HEK293 (cell line): ENCODE measurements around the gene PDGFA.

Source experiments
- CTCF ChIA-PET: fragments of 350-600 bp; formaldehyde crosslinking; extraction: SDS; loops from one replicate; lab custom pipeline; 2021; ENCODE audit warnings: antibody characterized with exemption; lab: Yijun Ruan, JAX
- POLR2A ChIA-PET: fragments of 300-600 bp; formaldehyde crosslinking; extraction: SDS; loops from one replicate; lab custom pipeline; 2020; ENCODE audit warnings: antibody characterized with exemption, inconsistent platforms; lab: Yijun Ruan, JAX
- H3K27ac ChIP-seq: fragments of 200-500 bp; sonication (Bioruptor generic); 2 replicates; pipeline ENCODE4 v1.5.1; 2014; ENCODE audit warnings: low read depth, low read length, control low read depth, inconsistent platforms; ENCODE audit errors: extremely low read depth
- H3K36me3 ChIP-seq, 2 experiments: fragments of 200-500 bp in 1 of 2; sonication (Bioruptor generic) in 1 of 2; 1 replicate in 1 of 2; 2 replicates in 1 of 2; pipeline ENCODE4 v1.5.1; 2014 to 2017; ENCODE audit warnings: inconsistent platforms in 2 of 2, low read length in 2 of 2; ENCODE audit not compliant: control insufficient read depth in 2 of 2, insufficient read depth in 1 of 2
- H3K4me1 ChIP-seq: fragments of 200-500 bp; sonication (Bioruptor generic); 2 replicates; pipeline ENCODE4 v1.5.1; 2014; ENCODE audit warnings: mild to moderate bottlenecking, low read length, inconsistent platforms; ENCODE audit not compliant: control insufficient read depth, insufficient read depth
- H3K4me3 ChIP-seq: 2 replicates; pipeline ENCODE4 v1.5.1; 2011; ENCODE audit warnings: low read depth, mild to moderate bottlenecking, control low read depth, low read length, moderate library complexity
- H3K9me3 ChIP-seq: fragments of 200-500 bp; sonication (Bioruptor generic); 2 replicates; pipeline ENCODE4 v1.5.1; 2014; ENCODE audit warnings: low read depth, low read length, inconsistent platforms; ENCODE audit not compliant: control insufficient read depth, insufficient read depth
- EGR2 ChIP-seq: fragments of 450-650 bp; formaldehyde crosslinking; IDR thresholded peaks from 2 replicates; pipeline ENCODE4 v1.5.1; 2016; ENCODE audit warnings: low read depth, missing biosample characterization, missing genetic modification characterization
- GLIS1 ChIP-seq: fragments of 450-650 bp; formaldehyde crosslinking; IDR thresholded peaks from 2 replicates; pipeline ENCODE4 v1.5.1; 2016; ENCODE audit warnings: missing biosample characterization, missing genetic modification characterization
- SCRT1 ChIP-seq: fragments of 450-650 bp; formaldehyde crosslinking; IDR thresholded peaks from 2 replicates; pipeline ENCODE4 v1.5.1; 2016; ENCODE audit warnings: missing biosample characterization, missing genetic modification characterization, borderline replicate concordance
- SCRT2 ChIP-seq: fragments of 450-650 bp; formaldehyde crosslinking; IDR thresholded peaks from 2 replicates; pipeline ENCODE4 v1.5.1; 2016; ENCODE audit warnings: missing biosample characterization, missing genetic modification characterization
- SP2 ChIP-seq: fragments of 450-650 bp; formaldehyde crosslinking; IDR thresholded peaks from 2 replicates; pipeline ENCODE4 v1.5.1; 2016; ENCODE audit warnings: missing biosample characterization, missing genetic modification characterization
- YY1 ChIP-seq: fragments of 450-650 bp; formaldehyde crosslinking; IDR thresholded peaks from 2 replicates; pipeline ENCODE4 v1.5.1; 2018; ENCODE audit warnings: missing biosample characterization, missing genetic modification characterization
- ZFHX2 ChIP-seq: fragments of 450-650 bp; formaldehyde crosslinking; conservative IDR thresholded peaks from 2 replicates; pipeline ENCODE4 v1.5.1; 2016; ENCODE audit warnings: missing biosample characterization, missing genetic modification characterization
- ZNF112 ChIP-seq: fragments of 450-650 bp; formaldehyde crosslinking; IDR thresholded peaks from 2 replicates; pipeline ENCODE4 v1.5.0; 2017; ENCODE audit warnings: missing biosample characterization, missing genetic modification characterization
- ZNF2 ChIP-seq: fragments of 450-650 bp; formaldehyde crosslinking; IDR thresholded peaks from 2 replicates; pipeline ENCODE4 v1.5.1; 2016; ENCODE audit warnings: missing biosample characterization, missing genetic modification characterization
- ZNF211 ChIP-seq: fragments of 450-650 bp; formaldehyde crosslinking; IDR thresholded peaks from 2 replicates; pipeline ENCODE4 v1.5.1; 2016; ENCODE audit warnings: low read depth, missing biosample characterization, missing genetic modification characterization
- ZNF239 ChIP-seq: fragments of 450-650 bp; formaldehyde crosslinking; IDR thresholded peaks from 2 replicates; pipeline ENCODE4 v1.5.1; 2016; ENCODE audit warnings: missing biosample characterization, missing genetic modification characterization
- ZNF280D ChIP-seq: fragments of 450-650 bp; formaldehyde crosslinking; IDR thresholded peaks from 2 replicates; pipeline ENCODE4 v1.5.1; 2016; ENCODE audit warnings: missing biosample characterization, missing genetic modification characterization
- ZNF324 ChIP-seq: fragments of 450-650 bp; formaldehyde crosslinking; IDR thresholded peaks from 2 replicates; pipeline ENCODE4 v1.5.1; 2016; ENCODE audit warnings: missing biosample characterization, missing genetic modification characterization
- ZNF335 ChIP-seq: fragments of 450-650 bp; formaldehyde crosslinking; conservative IDR thresholded peaks from 2 replicates; pipeline ENCODE4 v1.5.1; 2016; ENCODE audit warnings: missing biosample characterization, missing genetic modification characterization
- ZNF530 ChIP-seq: fragments of 450-650 bp; formaldehyde crosslinking; IDR thresholded peaks from 2 replicates; pipeline ENCODE4 v1.5.1; 2016; ENCODE audit warnings: low read depth, missing biosample characterization, missing genetic modification characterization
- ZNF580 ChIP-seq: fragments of 450-650 bp; formaldehyde crosslinking; IDR thresholded peaks from 2 replicates; pipeline ENCODE4 v1.5.1; 2016; ENCODE audit warnings: missing biosample characterization, missing genetic modification characterization

Gene PDGFA

DNA sequence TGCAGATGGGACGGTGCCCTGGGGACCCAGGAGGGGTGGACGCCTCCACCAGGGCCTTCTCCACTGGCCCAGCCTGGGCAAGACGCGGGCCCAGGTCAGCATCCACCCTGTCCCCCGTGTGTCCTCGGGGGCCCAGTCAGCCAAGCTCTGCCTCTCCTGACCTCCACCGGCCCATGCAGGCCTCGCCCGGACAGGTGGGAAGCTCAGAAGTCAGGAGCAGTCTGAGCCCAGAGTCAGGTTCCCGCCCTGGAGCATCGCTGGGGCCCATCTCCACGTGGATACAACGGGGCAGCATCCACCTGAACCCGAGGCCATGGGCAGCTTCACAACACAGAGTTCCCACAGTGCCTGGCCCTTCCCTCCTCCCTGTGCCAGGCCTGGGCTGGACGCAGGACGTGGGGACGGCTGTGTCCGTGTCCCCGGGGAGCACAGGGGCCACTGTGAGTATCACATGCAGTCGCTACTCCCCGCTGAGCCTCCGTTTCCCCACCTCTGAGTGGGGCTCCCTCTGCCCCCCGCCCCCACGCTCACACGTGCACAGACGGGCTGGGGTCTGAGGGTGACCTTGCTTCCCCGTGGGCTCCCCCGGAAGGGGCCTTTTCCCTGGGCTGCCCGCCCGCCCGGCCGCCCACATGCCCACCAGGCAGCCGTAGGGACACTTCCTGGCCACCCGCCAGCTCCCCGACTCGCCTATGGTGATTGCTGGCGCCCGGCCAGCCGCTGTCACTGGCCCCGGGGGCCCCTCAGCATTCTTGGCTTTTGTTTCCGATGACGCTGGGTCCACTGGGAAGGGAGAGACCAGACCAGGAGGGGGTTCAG, 64.3 kb downstream of the PDGFA start (continued):
- TF ChIP-seq ZNF280D (tag by site-specific recombination), result no peak
- TF ChIP-seq SP2 (tag by site-specific recombination), result peak; percentile 20; the same call in 1 of the 2 replicates
- no peak for TF ChIP-seq ZNF530 (tag by site-specific recombination)
- TF ChIP-seq ZNF335 (tag by site-specific recombination), result peak; percentile 98
- TF ChIP-seq EGR2, result peak; percentile 88

GRCh38 chr7:454356-455109, 65.1 kb downstream of the PDGFA start:
- Histone ChIP-seq H3K4me1 (no peaks in the 10 kb centered on the region), H3K4me3 (no peak overlapping the region), H3K9me3 (no peaks in the 10 kb centered on the region), H3K36me3 (no peaks in the 10 kb centered on the region), H3K27ac (no peak overlapping the region)
- no peak for TF ChIP-seq ZNF239 (tag by site-specific recombination)
- TF ChIP-seq ZNF580 (tag by site-specific recombination), result no peak
- no peak for TF ChIP-seq YY1 (tag by site-specific recombination)
- TF ChIP-seq ZNF2 (tag by site-specific recombination), result no peak
- TF ChIP-seq ZNF324 (tag by site-specific recombination), result no peak
- no peak for TF ChIP-seq ZNF112
- ChIA-PET CTCF (no interaction called here), POLR2A (interaction anchor here (1.1 kb wide), 1 partner anchor 61 kb away, joined by 3 read pairs; no protein-coding TSS in a partner anchor)

GRCh38 chr7:453597-454306, 65.9 kb downstream of the PDGFA start:
- Histone ChIP-seq H3K4me1 (no peaks in the 10 kb centered on the region), H3K9me3 (no peaks in the 10 kb centered on the region), H3K4me3 (no peak overlapping the region), H3K27ac (no peak overlapping the region), H3K36me3 (no peaks in the 10 kb centered on the region)
- CTCF ChIA-PET, result no interaction called here
- TF ChIP-seq SCRT1 (tag by site-specific recombination) (0 out of 2 replicates have a peak, but pooled peaks have one; percentile 30), ZFHX2 (tag by site-specific recombination) (peak; percentile 40; the same call in 1 of the 2 replicates), GLIS1 (tag by site-specific recombination) (peak; percentile 70; the same call in 1 of the 2 replicates), SCRT2 (peak; percentile 62), ZNF211 (tag by site-specific recombination) (no peak)
- POLR2A ChIA-PET, result no interaction called here
